Ramos (cell line): Measurements from ENCODE around the gene KRT32.
"Not testable (repeated sequence)": the region's sequence is repeated elsewhere in the genome, so short reads cannot be mapped to it uniquely, and the experiment has no call there.

Experiments used
- in situ Hi-C: fragments of 300-500 bp; cut with MboI; formaldehyde crosslinking; loops from one replicate; pipeline ENCODE4 v1.14.3; 2022; ENCODE audit warnings: low sequenced_read_pairs; ENCODE audit not compliant: unreplicated experiment

The KRT32 gene

DNA sequence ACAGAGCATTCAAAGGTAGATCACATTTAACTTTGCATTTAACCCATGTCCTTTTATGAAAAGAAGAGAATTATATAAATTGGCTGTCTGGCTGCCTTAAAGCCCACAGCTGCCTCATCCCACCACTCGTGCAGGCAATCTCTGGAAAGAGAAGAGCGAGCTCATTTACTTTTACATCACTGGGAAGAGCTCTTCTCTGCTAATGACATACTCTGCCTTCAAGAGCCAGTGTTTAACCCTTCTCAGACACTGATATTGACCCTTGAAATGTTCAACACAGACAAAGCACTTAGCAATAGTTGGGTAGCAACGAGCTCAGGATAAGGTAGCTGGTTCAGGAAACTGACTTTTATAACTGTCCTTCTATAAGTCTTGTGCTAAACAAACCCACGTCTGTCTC lies 33.2 kb downstream of the KRT32 start:
- in situ Hi-C loops = no loop called here

DNA sequence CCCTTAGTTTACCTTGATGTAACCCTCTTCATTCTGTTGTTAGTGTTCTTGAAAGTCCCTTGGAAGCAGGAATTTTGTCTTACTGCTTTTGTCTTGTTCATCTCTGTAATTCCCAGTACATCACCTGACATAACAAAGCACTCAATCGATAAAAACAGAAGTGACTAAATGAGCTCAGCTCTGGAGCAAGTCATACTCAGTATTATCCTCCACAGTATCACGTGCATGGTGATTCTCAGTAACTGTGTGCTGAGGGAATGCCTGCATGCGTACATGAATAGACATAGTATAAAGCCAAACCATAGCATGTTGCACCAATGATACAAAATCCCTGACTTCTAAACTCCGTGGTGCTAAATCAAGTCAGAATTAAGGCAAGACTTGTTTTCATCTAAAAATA lies 33.6 kb downstream of the KRT32 start:
- in situ Hi-C loops = no loop called here

DNA sequence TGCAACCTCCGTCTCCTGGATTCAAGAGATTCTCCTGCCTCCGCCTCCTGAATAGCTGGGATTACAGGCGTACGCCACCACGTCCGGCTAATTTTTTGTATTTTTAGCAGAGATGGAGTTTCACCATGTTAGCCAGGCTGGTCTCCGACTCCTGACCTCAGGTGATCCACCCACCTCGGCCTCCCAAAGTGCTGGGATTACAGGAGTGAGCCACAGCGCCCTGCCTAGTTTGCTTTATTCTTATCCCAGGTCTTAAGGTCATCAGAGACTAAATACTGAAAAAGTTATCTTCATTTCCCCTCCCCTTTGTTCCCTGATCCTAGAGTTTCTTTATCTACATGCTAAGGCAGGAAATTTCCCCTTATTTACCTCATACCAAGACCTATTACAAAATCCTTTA lies 36.8 kb downstream of the KRT32 start:
- in situ Hi-C loops = not testable (repeated sequence)

DNA sequence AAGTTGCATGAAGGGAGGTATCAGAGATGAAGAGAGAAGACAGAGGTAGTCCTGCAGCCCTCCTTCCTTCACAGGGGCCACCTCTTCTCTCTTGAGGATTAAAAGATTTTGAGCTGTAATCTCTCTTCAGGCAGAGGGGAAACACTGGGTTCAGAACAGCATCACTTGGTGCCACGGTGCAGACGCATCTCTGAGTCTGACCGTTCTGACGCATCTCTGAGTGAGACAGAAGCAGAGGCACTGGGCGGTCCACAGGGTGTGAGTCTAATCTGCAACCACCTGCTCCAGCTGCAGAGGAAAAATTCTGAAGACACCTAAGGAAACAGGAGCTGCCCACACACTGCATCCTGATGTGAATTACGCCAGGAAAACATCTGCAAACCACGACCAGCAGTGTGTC lies 37.5 kb downstream of the KRT32 start:
- in situ Hi-C loops = no loop called here

DNA sequence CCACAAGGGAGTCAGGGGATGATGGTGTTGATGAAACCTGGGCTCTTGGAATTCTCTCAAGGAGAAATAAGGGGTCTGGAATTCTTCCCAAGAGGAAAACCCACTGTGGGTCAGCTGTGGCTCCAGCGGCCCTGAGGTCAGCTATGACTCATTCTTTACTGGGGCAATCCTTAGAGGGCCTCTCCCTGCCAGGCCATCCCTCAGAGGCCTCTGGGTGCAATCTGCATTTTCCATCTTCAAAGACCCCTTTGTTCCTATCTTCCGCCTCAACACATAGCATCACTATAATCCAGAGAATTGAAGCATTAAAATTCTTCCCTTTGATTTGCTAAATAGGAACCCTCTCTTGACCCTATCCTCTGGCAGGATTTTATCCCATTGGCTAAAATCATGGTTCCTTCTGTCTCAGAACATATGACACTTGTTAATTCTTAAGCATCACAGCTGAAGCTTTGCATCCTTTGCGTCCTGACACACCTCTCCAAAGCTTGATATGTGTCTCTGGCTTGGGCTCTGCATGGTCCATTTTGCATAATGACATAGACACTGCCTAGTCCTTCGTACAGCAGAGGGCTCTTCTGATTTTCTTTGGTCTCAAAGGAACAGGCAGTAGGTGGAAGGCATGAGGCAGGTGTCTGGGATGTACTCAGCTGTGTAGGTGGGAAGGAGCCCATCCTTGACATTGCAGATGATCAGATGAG lies 38.4 kb downstream of the KRT32 start:
- in situ Hi-C loops = no loop called here

DNA sequence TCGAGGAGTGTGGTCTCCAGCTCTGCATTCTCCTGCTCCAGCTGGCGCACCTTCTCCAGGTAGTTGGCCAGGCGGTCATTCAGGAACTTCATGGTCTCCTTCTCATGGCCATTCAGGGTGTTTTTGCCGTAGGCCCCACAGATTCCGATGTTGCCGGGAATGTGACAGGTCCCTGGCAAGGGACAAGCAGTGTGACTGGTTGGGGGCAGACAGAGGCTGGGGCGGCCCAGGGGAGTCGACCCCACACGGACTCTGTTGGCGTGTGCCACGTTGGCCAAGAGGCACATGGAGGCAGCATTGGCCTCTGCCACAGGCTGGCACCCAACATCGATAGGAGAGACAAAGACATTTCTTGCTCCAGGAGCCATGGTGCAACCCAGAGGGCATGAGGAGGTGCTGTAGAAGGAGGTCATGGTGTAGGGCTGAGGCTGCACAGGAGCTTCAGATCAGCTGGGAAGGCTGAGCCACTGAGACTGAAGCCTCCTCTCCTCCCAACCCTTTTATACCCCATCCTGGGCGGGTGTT lies 43.0 kb downstream of the KRT32 start, which contains the start of gene KRT37:
TSS of gene KRT37 (minus strand) at position 475 of the 525 bp plus-strand sequence. CDS start at position 413, 62 bp downstream.
- in situ Hi-C loops = no loop called here

DNA sequence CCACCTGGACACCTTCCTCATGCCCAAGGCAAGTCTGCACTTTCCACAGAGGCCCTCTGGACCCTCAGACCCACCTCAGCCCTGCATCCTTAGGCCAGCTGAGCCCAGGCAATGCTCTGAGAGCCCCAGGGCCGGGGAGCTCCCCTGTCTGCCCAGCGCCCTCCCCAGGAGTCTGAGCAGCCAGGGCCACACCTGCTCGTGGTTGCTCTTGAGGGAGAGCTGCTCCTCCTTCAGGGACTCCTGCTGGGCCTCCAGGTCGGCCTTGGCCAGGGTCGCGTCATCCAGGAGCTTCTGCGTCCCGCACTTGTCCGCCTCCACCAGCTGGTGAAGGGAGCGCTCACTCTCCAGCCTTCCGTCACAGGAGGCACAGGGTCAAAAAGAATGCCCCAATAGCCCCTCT lies 44.6 kb downstream of the KRT32 start:
- in situ Hi-C loops = not testable (repeated sequence)

DNA sequence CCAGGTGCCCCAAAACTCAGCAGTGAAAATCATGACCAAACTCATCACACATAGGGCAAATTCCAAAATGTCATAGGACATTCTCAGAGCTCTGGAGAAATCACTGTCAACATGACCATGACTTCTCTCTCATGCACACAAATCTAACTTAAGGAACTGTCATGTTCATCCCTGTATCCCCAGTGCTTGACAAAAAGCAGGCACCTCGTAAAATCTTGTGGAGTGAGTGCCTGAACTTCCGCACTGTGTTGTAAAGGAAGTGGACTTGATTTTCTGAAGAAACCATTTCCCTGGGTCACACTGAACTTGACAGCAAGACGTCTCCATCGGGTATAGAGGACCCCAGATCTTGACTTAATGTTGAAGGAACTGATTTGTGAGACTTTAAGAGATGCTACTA lies 45.6 kb downstream of the KRT32 start:
- in situ Hi-C loops = no loop called here

DNA sequence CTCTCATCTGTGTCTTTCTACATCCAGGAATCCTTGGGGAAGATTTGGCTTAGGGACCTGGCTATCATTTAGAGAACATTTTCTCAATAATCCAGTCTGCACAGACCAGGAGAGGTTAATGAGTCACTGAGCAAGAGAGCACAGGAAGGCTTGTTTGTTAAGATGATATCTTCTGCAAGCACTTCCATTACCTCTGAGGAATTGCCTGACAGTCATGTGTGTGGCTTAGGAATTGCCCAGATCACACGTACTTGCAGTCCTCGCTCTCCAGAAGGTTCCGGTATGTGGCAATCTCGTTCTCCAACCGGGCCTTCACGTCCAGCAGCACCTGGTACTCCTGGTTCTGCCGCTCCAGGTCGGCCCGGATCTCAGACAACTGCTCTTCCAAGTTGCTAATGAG lies 46.1 kb downstream of the KRT32 start:
- in situ Hi-C loops = no loop called here

DNA sequence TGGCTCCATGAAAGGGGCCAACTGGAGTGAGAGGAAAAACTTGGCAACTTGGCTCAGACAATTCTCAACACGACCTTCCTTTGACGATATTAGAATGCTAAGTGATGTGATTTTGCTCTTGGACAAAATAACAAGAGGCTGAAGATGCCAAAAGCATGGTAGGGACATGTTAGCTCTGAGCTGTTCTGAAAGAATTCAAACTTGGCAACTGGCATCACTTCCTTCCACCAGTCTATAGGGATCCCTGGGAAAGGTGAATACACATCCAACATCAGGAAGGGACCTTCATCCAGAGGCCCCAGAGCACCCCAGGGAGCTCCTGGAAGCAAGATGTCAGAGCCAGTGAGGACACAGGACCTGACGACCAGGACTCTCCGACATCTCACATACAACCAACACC lies 47.1 kb downstream of the KRT32 start:
- in situ Hi-C loops = no loop called here

DNA sequence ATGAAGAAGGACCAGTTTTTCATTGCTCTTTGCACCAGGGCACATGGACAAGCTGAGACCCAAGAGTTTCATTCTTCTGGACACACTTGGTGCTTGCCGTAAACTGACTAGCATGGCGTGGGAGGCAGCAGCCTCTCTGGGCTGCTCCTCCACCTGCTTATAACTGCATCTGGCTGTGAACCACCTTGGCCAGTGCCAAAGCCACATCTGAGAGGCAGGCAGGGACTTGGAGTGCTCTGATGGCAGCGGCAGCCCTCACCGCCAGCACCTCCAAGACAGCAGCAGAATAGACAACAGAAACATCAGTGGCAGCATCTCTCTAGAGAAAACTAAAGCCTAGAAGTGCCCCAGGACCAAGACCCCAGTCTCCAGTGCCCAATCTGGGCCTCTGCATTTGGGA lies 47.5 kb downstream of the KRT32 start:
- in situ Hi-C loops = no loop called here

DNA sequence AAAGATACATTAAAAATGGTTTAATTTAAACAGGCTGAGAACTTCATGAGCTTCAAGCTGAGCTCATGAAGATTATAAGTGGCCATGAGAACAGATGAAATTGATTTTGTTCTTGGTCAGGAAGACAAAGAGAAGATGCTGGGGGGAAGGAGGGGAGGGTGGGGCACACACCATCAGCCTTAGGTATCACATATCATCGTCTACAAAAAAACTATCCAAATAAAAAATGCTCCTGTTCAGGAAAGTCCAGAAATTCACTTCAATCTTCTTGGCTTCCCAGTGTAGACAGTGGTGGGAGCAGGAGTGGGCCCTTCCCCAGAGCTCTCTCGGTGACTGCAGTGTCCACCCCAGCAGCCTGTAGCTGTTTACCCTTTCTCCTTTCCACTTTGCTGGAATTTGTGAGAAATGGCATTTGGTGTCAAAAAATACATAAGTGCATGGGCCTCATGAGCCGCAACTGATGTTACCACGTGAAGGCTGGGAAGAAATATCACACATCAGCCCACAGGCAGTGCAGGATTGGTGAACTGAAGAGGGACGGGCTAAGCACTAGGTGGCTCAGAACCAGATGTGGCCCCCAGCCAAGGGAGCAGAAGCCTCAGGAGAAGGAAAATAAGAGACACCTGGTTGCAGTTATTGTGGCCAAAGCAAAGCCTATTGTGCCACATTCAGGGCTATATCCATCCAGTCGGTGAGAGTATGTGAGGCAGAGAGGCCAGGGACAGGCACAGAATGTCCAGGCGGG lies 48.9 kb downstream of the KRT32 start:
- in situ Hi-C loops = no loop called here

DNA sequence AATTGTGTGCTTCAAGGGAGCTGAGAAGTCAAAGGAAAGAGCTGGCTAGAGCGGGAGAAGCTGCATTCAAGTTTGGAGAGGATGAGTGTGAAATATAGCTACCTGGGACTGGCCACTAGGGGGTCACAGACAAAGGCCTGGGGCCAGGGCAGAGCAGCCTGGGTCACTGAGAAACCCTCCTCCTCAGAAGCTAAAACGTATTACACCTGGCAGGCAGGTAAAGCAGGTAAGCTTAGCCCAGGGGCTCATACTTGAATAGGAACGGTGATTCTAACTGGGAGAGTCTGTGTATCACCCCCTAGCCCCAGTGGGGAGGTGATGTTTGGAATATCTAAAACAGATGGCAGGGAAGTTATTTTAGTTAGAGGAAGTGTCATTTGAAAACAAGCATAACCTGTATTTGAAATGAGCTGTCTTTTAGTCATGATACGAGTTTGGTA lies 49.6 kb downstream of the KRT32 start:
- in situ Hi-C loops = no loop called here

DNA sequence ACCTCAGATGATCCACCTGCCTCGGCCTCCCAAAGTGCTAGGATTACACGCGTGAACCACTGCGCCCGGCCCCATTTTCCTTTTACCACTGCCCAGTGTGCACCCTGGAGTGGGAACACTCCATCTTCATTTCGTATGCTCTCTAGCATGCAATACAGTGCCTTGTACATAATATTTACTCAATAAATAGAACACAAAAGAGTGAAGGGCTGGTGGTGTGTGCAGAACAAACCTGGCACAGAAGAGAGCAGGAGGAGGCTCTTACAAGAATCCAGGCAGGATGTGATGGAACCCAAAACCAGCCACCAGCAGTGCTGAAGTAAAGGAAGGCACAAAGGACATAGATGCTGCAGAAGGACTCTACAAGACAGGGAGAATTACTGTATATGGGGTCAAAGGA lies 50.1 kb downstream of the KRT32 start:
- in situ Hi-C loops = no loop called here

DNA sequence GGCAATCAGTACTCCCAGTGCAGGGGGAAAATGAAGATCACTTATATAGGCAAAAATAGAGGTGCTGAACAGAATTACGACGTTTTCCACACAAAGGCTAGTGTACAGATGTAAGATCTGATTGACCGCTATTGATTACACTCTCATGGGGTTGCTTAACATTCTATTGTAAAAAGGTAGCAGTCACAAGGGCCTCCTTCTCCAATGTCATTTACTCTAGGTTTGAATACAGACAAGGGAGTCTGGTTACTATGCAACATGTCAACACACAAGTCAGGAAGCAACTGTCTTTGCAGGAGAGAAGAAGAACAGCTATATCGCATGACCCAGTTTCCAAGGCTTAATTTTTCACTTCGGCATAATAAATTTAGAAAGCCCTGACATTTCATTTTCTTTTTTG lies 50.7 kb downstream of the KRT32 start:
- in situ Hi-C loops = no loop called here

DNA sequence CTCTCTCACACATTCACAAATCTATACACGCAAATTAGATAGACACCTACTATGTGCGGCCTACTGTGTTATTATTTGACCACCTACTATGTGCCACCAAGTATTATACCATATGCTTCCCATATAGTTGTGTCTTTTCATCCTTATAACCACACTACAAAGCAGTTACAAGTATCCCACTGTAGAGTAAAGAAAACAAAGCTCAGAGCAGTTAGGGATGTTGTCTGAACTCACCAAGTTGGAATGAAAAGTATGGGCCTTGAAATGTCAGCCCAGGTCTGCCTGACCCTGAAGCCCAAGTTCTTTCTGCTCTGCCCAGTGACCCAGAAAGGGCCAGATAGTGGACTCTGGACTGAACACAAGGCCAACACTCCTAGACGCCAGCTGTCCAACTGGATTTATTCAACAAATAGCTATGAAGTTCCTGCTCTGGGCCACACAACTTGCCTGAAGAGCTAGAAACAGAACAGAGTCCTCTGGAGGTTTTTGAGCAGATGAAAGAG lies 51.3 kb downstream of the KRT32 start:
- in situ Hi-C loops = no loop called here

DNA sequence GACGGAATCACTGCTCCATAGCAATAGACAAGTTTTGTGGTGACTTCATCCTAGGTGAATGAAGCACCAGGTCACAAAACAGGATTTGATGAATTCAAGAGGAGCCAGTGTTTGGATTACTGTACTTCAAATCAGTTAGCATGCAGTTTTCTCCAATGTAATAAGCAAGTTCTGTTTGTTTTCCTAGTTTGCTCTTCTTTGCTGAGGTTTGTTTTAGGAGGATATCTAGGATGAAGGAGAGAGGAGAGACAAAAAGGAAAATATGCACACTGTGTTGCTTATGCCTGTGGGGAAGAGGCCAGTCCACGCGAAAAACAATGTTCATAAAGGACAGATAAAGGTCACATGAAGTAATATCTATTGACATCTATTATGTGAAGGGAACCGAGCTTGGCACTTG lies 51.8 kb downstream of the KRT32 start:
- in situ Hi-C loops = no loop called here

DNA sequence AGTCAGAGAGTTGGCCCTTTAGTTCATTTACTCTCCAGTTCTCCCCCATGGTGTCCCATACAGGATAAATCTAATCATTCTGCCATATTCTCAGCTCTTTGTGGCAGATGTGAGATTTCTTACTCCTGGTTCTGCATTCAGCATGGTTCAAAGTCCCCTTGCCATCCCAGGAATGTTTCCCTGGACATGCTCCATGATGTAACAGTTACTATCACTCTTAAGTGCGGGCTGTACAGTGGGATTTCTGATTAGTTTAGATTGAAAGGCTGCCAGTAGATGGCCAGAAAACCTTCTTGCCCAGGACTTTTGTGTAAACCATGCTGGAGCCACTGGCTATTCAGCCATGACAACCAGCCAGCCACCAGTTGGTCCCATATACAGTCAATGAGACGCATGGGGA lies 53.2 kb downstream of the KRT32 start:
- in situ Hi-C loops = no loop called here

DNA sequence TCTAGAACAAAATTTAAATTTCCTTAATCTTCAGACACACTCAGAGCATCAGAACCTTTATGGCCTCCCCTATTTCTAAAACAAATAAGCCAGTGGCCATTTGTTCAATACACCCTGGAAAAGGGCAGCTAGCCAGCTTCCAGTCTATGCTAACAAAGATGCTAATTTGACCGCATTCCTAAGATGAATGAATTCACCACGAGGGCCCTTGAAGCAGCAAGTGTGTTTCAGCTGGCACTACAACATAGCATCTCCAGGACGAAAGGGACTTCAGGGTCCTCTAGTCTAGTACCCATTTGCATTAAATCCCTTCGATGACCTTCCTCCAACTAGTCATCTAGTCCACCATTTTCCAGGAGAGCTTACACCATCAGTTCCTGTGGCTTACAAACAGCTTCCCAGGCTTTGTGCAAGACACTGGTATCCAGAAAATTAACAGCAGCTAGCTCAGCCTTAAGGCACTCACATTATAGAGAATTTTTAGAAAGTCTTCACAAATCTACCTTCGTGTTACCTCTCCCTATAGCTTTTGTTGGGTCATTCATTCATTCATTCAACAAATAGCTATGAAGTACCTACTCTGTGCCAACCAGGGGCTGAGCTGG lies 53.7 kb downstream of the KRT32 start:
- in situ Hi-C loops = no loop called here

DNA sequence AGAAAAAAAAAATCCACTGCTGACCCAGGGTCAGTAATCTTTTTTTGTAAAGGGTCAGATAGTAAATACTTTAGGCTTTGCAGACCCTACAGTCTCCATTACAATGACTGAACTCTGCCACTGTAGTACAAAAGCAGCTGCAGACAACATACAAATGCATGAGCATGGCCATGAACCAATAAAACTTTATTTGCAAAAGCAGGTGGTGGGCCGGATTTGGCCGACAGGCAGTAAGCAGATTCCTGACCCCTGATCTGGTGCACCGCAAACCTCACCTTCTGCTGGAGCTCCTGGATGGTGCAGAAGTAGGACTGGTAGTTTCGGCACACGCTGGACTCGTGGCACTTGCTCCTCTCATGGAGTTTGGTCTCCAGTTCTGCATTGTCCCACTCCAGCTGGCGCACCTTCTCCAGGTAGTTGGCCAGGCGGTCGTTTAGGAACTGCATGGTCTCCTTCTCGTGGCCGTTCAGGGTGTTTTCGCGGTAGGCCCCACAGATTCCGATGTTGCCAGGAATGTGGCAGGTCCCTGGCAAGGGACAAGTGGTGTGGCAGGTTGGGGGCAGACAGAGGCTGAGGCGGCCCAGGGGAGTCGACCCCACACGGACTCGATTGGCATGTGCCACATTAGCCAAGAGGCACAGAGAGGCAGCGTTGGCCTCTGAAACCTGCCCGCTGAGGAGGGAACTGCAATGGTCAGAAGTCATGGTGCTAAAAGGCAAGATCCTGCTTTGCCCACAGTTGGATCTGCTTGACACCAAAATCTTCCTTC lies 55.9 kb downstream of the KRT32 start:
- in situ Hi-C loops = no loop called here
